GM19023 (cell line): ENCODE measurements around the gene CACNA1B.
"Not testable (repeated sequence)": the region's sequence is repeated elsewhere in the genome, so short reads cannot be mapped to it uniquely, and the experiment has no call there.

Experiments used
- ATAC-seq: cut with Tn5 transposase; IDR thresholded peaks from one replicate; pipeline ENCODE4 v1.9.1; 2021; ENCODE audit warnings: mild to moderate bottlenecking, moderate library complexity; ENCODE audit not compliant: unreplicated experiment

Gene CACNA1B

DNA sequence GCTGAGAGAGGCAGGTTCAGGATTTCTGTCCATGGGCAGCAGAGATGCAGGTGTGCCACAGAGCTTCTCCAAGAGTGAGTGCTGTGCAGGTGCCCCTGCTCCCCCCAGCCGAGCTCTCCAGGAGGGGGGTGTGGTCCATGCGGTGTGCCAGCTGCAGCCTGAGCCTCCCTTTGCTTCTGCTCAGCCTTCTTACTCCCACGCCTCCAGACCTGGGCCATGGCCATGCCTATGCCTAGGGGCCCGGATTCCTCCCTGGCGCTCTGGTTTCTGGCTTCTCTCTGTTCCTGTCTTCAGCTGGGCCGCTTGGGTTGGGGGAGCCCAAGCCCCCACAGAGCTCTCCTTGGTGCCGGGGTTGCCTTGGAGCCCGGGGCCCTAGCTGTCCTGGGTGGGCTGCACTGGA is 133.3 kb downstream of the CACNA1B start:
- ATAC-seq = no peak

DNA sequence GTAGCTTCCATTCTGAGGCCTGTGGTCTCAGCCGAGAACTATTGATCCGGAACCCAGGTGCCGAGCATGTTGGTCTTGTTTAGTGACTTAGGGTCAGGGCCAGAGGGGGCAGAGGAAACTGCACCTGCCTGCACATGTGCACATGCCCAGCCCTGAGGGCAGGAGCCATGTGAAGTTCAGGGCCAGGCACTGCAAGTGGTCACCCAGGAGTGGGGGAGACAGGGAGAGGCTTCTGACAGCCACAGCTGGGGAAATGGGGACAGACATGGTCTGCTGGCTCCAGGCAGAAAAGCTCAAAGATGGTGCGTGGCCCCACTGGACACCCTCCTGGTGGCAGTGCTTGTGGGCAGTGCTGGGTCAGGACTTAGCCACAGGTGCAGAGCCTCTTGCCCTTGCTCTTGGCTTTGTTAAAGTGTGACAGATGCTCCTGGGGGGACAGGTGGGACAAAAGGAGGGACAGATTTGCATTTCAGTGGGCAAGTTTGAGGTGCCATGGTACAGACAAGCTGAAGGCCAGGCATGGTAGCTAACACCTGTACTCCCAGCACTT is 134.4 kb downstream of the CACNA1B start:
- ATAC-seq = no peak

GRCh38 chr9:138013273-138013672 is 135.7 kb downstream of the CACNA1B start:
- no peak for ATAC-seq

GRCh38 chr9:138013836-138014562 is 136.4 kb downstream of the CACNA1B start:
- no peak for ATAC-seq

GRCh38 chr9:138014563-138014945 is 137.0 kb downstream of the CACNA1B start:
- ATAC-seq = no peak

DNA sequence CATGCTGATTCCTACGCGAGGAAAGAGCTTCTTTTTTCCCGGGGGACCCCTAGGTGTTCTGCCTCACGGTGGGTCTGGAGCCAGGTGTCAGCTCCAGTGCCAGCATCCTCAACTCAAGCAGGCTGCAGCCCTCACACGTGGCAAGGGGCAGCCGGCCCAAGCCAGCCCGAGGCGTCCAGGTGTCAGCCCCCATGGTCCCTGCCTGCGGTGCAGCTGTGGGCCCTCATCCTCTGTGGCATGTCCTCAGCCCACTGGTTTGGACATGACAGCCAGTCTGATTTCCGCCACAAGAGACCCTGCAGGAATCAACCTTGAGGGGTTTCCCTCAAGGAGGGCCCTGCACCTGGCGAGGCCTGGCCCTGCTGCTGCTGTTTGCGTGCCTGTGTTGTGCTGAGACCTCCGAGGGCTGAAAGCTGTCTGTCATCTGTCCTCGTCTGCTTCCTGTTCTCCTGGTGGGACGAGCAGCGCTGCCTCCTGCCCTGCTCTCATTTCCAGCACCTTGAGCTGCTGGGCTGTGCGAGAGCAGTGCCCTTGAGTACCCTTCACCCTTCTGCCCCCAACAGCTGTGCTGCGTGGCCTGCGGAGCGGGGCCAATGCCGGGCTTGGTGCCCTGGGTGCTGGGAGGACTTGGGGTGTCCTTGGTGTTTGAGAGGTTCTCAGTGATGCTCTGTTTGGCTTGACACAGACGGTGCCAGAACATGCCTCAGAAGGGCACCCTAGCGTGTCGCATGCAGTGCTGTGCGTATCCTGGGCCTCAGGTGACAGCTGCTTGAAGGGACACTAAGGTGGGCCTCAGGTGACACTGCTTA is 137.6 kb downstream of the CACNA1B start:
- no peak for ATAC-seq

DNA sequence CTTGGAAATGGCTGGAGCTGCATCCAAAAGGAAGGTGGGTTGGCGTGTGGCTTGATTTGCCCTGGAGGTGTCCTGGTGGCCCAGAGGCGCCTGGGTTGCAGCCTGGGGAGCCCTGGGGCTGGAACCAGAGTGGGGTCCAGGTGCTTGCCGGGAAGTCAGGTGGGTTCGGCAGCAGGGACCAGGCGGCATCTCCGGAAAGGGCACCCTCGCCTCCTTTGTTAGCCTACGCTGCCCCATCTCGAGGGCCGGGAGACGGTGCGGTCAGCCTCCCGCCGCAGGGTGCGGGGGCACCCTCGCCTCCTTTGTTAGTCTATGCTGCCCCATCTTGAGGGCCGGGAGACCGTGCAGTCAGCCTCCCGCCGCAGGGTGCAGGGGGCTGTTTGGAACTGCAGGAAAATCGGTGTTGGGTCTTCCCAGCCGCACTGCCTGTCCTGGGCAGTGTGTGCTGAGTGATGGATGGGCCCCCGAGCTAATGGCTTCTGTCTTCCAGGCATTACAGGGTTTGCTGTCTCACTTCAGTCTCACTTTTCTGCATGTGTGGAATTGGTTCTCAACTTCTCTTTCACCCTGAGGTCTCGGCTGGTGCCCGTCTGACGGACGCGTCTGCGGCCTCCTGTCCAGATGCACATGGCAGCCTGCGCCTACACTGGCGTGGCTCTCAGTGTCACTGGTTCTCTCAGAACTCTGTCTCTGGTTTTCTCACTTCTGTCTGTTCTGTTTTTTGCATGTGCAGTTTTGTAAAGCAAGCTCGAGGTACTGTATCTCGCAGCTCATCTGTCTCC is 139.0 kb downstream of the CACNA1B start:
- ATAC-seq = no peak

- ATAC-seq = no peak
Measured at GRCh38 chr9:138017200-138017599, 139.6 kb downstream of the CACNA1B start.

GRCh38 chr9:138019514-138019913 is 141.9 kb downstream of the CACNA1B start:
- not testable (repeated sequence) for ATAC-seq

DNA sequence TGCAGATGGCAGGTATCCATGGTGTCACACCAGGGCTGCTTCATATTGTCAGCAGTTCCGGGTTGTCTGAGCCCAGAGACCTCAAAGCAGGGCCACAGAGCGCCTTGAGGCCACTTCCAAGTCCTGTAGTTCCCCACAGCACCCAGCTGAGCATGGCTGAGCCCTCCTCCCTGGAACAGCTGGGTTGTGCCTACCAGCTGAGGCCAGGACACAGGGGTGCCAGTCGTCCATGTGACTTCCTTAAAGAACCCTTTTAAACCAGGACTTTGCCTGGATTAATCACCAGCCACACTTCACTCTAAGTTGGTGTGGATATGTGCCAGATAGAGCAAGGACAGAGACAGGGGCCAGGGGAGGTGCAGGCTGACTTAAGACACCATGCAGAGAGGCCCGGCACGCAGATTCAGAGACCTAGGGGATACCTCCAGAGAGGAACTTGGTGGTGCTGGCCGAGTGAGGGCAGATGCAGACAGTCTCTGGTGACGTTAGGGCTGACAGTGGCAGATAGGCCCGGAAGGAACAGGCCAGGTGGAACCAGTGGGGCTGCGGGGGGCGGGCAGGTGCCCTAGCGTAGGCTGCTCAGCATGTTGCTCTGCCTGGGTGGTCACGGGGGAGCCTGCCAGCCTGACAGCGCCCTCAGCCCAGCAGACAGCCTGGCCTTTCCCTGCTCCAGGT is 142.7 kb downstream of the CACNA1B start:
- no peak for ATAC-seq

DNA sequence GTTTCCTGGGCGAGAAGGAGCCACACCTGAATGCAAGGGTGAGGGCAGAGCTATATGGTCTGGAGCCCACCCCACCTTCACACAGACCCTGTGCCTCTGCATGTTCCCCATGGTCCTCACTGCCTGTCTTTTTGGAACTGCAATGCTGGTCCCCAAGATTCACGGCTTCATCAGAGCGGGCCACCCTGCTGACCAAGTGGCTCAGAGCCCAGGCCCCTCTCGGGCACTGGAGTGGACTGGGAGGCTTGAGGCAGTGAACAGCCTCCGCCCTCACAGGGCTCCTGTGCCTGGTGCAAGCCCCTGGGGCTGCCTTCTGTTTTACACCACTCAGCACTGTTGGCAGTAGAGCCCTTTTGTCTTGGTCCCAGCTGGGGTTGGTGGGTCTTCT is 143.2 kb downstream of the CACNA1B start:
- no peak for ATAC-seq

GRCh38 chr9:138021251-138022056 is 143.9 kb downstream of the CACNA1B start:
- no peak for ATAC-seq

GRCh38 chr9:138022121-138022741 is 144.6 kb downstream of the CACNA1B start:
- no peak for ATAC-seq

GRCh38 chr9:138022756-138023393 is 145.3 kb downstream of the CACNA1B start:
- ATAC-seq = no peak

GRCh38 chr9:138023394-138024124 is 146.0 kb downstream of the CACNA1B start:
- no peak for ATAC-seq

DNA sequence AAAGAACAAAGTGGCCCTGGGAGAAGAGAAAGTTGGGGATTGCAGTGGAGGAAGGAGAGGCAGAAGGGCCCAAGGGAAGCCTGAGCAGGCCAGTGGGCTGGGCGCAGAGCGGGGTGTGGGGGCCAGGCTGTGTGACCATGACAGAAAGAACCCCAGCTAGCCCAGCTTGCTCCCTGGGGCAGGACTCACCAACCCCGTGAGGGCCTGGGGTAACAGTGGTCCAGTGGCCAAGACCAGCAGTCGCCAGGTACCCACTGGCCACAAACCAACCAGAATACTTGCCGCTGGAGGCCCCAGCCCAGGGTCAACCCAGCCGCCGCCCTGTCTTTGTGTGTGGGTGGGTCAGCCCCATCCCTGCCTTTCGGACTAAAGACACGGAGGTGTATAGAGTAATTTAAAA is 146.5 kb downstream of the CACNA1B start:
- ATAC-seq = no peak

- no peak for ATAC-seq
Measured at GRCh38 chr9:138024831-138025291, 147.3 kb downstream of the CACNA1B start.

- no peak for ATAC-seq
Measured at GRCh38 chr9:138025417-138025816, 147.8 kb downstream of the CACNA1B start.
